ENCODE measurements around the gene PREPL.
"Not testable (repeated sequence)": the region's sequence is repeated elsewhere in the genome, so short reads cannot be mapped to it uniquely, and the experiment has no call there.

Gene PREPL

GRCh38 chr2:44361330-44362206 lies at the start of gene PREPL, which contains the start of gene CAMKMT:
PREPL (minus strand) TSS chr2:44361494; CDS start chr2:44346342, 15,152 bp downstream.
CAMKMT (plus strand) TSS chr2:44361947.
- peak; percentile 97 for DNase-seq (ENCODE audit: low read depth)

GRCh38 chr2:44398243-44398897 lies 37.1 kb upstream of the PREPL start:
- DNase-seq (ENCODE audit: low read depth): peak; percentile 7

GRCh38 chr2:44397447-44398175 lies 36.3 kb upstream of the PREPL start:
- DNase-seq (ENCODE audit: low read depth): peak; percentile 10

GRCh38 chr2:44392338-44392943 lies 31.1 kb upstream of the PREPL start:
- peak; percentile 48 for DNase-seq (ENCODE audit: low read depth)

GRCh38 chr2:44389895-44390294 lies 28.6 kb upstream of the PREPL start:
- no peak for DNase-seq (ENCODE audit: low read depth)

GRCh38 chr2:44388877-44389276 lies 27.6 kb upstream of the PREPL start:
- no peak for DNase-seq (ENCODE audit: low read depth)

GRCh38 chr2:44385226-44385625 lies 23.9 kb upstream of the PREPL start:
- DNase-seq (ENCODE audit: low read depth): not testable (repeated sequence)

- DNase-seq (ENCODE audit: low read depth): no peak
These were observed 16.2 kb upstream of the PREPL start for GRCh38 chr2:44377486-44377885.

- no peak for DNase-seq (ENCODE audit: low read depth)
These were observed 11.0 kb upstream of the PREPL start for GRCh38 chr2:44372246-44372645.

- DNase-seq (ENCODE audit: low read depth): no peak
These were observed 10.2 kb upstream of the PREPL start for GRCh38 chr2:44371445-44371844.

- DNase-seq (ENCODE audit: low read depth): no peak
These were observed 8.1 kb upstream of the PREPL start for GRCh38 chr2:44369392-44369791.

- DNase-seq (ENCODE audit: low read depth): no peak
These were observed 6.3 kb upstream of the PREPL start for GRCh38 chr2:44367591-44367990.

GRCh38 chr2:44364604-44365003 lies 3.3 kb upstream of the PREPL start:
- no peak for DNase-seq (ENCODE audit: low read depth)

GRCh38 chr2:44362207-44363015 lies 1.1 kb upstream of the PREPL start:
- peak; percentile 71 for DNase-seq (ENCODE audit: low read depth)

GRCh38 chr2:44360749-44361329 lies 455 bp downstream of the PREPL start:
- peak; percentile 39 for DNase-seq (ENCODE audit: low read depth)

- peak; percentile 48 for DNase-seq (ENCODE audit: low read depth)
These were observed 2.8 kb downstream of the PREPL start for GRCh38 chr2:44358503-44358902.

GRCh38 chr2:44354761-44355160 lies 6.5 kb downstream of the PREPL start:
- DNase-seq (ENCODE audit: low read depth): no peak

- no peak for DNase-seq (ENCODE audit: low read depth)
These were observed 8.8 kb downstream of the PREPL start for GRCh38 chr2:44352510-44352909.

GRCh38 chr2:44351676-44352075 lies 9.6 kb downstream of the PREPL start:
- DNase-seq (ENCODE audit: low read depth): peak; percentile 45

GRCh38 chr2:44351088-44351487 lies 10.2 kb downstream of the PREPL start:
- peak; percentile 89 for DNase-seq (ENCODE audit: low read depth)

- DNase-seq (ENCODE audit: low read depth): no peak
These were observed 11.8 kb downstream of the PREPL start for GRCh38 chr2:44349506-44349905.

All from EH (cell line).